ENCODE measurements around the gene TCF12. TPM values are rescaled to one million over a fixed set of nuclear protein-coding genes. Genes with fewer than 3 reads are reported as not detected.
A peak's percentile ranks its signal among the peaks of the same experiment; 100 is the strongest.

TCF12 gene
- total RNA-seq, 1 donor from 2014 or later = 106 TPM

DNA sequence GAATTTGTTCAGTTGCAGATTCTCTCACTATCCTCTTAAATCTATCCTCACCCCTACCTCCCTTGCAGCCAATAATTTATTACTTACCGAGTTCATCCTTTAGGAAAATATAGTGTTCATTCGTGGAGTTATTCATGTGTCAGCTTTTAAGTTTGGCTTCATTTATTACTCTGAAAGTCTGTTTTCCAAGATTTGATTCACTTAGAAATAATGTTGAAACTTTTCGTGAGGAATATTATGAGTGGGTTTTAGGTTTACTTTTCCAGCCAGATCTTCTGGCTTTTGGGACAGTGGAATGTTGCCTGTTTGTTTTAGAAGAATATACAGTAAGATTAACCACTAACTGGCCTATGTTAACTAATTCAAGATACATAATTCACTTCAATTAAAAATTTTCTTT lies 296.9 kb downstream of the TCF12 start:
- Mint-ChIP-seq H3K4me3 (ENCODE audit: unreplicated experiment) (peak overlapping the region; percentile 11), H3K27ac (ENCODE audit: unreplicated experiment) (peak overlapping the region; percentile 88), H3K27me3 (ENCODE audit: low read depth) (no peaks in the 10 kb centered on the region), H3K36me3 (ENCODE audit: low read depth) (no peaks in the 10 kb centered on the region), H3K9me3 (ENCODE audit: low read depth) (no peaks in the 10 kb centered on the region), H3K4me1 (ENCODE audit: low read depth) (peaks cover 76% of the 10 kb centered on the region)
- DNase-seq (ENCODE audit: low spot score) = no peak
- TF ChIP-seq, protein P1, sequence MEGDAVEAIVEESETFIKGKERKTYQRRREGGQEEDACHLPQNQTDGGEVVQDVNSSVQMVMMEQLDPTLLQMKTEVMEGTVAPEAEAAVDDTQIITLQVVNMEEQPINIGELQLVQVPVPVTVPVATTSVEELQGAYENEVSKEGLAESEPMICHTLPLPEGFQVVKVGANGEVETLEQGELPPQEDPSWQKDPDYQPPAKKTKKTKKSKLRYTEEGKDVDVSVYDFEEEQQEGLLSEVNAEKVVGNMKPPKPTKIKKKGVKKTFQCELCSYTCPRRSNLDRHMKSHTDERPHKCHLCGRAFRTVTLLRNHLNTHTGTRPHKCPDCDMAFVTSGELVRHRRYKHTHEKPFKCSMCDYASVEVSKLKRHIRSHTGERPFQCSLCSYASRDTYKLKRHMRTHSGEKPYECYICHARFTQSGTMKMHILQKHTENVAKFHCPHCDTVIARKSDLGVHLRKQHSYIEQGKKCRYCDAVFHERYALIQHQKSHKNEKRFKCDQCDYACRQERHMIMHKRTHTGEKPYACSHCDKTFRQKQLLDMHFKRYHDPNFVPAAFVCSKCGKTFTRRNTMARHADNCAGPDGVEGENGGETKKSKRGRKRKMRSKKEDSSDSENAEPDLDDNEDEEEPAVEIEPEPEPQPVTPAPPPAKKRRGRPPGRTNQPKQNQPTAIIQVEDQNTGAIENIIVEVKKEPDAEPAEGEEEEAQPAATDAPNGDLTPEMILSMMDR (IDR thresholded peaks at IDR 0.05) = no peak

- Mint-ChIP-seq H3K4me1 (ENCODE audit: low read depth) (peaks cover 80% of the 10 kb centered on the region), H3K27ac (ENCODE audit: unreplicated experiment) (peak overlapping the region; percentile 88), H3K4me3 (ENCODE audit: unreplicated experiment) (peak overlapping the region; percentile 11), H3K36me3 (ENCODE audit: low read depth) (no peaks in the 10 kb centered on the region), H3K27me3 (ENCODE audit: low read depth) (no peaks in the 10 kb centered on the region), H3K9me3 (ENCODE audit: low read depth) (no peaks in the 10 kb centered on the region)
- no peak for DNase-seq (ENCODE audit: low spot score)
- TF ChIP-seq, protein P1 (IDR thresholded peaks at IDR 0.05) = no peak
Measured at GRCh38 chr15:57215881-57216280, 297.4 kb downstream of the TCF12 start.

DNA sequence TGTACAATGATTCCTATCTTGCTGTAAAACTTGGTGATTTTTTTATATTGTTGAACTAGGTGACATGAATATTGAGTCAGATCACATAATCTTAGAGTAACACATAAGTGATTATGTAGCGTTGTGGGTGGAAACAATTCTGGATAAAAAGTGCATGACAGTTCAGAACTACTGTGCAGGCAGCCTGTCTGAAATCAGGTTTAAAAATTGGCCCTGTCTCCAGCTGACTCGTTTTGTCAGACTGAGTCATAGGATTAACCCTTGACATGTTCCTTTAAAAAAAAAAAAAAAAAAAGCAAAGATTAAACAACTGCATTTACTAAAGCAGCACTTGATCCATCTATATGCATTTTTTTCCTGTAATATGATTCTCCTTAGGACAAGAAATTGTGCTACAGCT lies 297.8 kb downstream of the TCF12 start:
- TF ChIP-seq, protein P1 (IDR thresholded peaks at IDR 0.05) = no peak
- H3K9me3 Mint-ChIP-seq (ENCODE audit: low read depth) = no peaks in the 10 kb centered on the region
- H3K27ac Mint-ChIP-seq (ENCODE audit: unreplicated experiment) = peak overlapping the region; percentile 88
- H3K27me3 Mint-ChIP-seq (ENCODE audit: low read depth) = no peaks in the 10 kb centered on the region
- DNase-seq (ENCODE audit: low spot score) = no peak
- no peaks in the 10 kb centered on the region for H3K36me3 Mint-ChIP-seq (ENCODE audit: low read depth)
- peak overlapping the region; percentile 39 for H3K4me3 Mint-ChIP-seq (ENCODE audit: unreplicated experiment)
- H3K4me1 Mint-ChIP-seq (ENCODE audit: low read depth) = peaks cover 84% of the 10 kb centered on the region

GRCh38 chr15:57217778-57218598 lies 299.5 kb downstream of the TCF12 start:
- Mint-ChIP-seq H3K4me1 (ENCODE audit: low read depth) (peaks cover 93% of the 10 kb centered on the region), H3K4me3 (ENCODE audit: unreplicated experiment) (peak overlapping the region; percentile 52)

GRCh38 chr15:57218826-57219576 lies 300.6 kb downstream of the TCF12 start:
- DNase-seq (ENCODE audit: low spot score) = no peak
- Mint-ChIP-seq H3K4me1 (ENCODE audit: low read depth) (peaks cover 93% of the 10 kb centered on the region), H3K4me3 (ENCODE audit: unreplicated experiment) (peak overlapping the region; percentile 52), H3K36me3 (ENCODE audit: low read depth) (no peaks in the 10 kb centered on the region), H3K27ac (ENCODE audit: unreplicated experiment) (peak overlapping the region; percentile 88), H3K27me3 (ENCODE audit: low read depth) (no peaks in the 10 kb centered on the region), H3K9me3 (ENCODE audit: low read depth) (no peaks in the 10 kb centered on the region)
- TF ChIP-seq, protein P1 (IDR thresholded peaks at IDR 0.05) = no peak

More at GRCh38 chr15:57217778-57218598, 299.5 kb downstream of the TCF12 start:
- H3K9me3 Mint-ChIP-seq (ENCODE audit: low read depth) = no peaks in the 10 kb centered on the region
- H3K27ac Mint-ChIP-seq (ENCODE audit: unreplicated experiment) = peak overlapping the region; percentile 88
- H3K27me3 Mint-ChIP-seq (ENCODE audit: low read depth) = no peaks in the 10 kb centered on the region
- no peak for DNase-seq (ENCODE audit: low spot score)
- TF ChIP-seq, protein P1 (IDR thresholded peaks at IDR 0.05) = no peak
- no peaks in the 10 kb centered on the region for H3K36me3 Mint-ChIP-seq (ENCODE audit: low read depth)

All from chondrocyte (in vitro differentiated cells).